ENCODE results near the gene PRPF6.

DNA sequence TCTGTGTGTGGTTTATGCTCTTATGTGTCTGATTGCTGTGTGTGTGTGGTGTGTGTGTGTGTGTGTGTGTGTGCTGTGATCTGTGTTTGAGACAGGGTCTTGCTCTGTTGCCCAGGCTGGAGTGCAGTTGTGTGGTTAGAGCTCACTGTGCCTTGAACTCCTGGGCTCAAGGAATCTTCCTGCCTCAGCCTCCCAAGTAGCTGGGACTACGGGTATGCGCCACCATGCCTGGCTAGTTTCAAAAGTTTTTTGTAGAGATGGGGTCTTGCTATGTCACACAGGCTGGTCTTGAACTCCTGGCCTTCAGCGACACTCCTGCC is 7.8 kb upstream of the PRPF6 start:
- TF ChIP-seq CTCF (conservative IDR thresholded peaks at IDR 0.05; ENCODE audit: low read length) (no peak), EZH2phosphoT487 (IDR thresholded peaks at IDR 0.05; ENCODE audit: borderline replicate concordance) (no peak)

All from Loucy (cell line).